T1000 (cell line): ENCODE results near the gene ZMAT3.
"Not testable (repeated sequence)": the region's sequence is repeated elsewhere in the genome, so short reads cannot be mapped to it uniquely, and the experiment has no call there.

Source experiments
- DNase-seq: peaks from one replicate; lab custom pipeline; 2025; ENCODE audit warnings: mixed read lengths; lab: John Stamatoyannopoulos, UW

The ZMAT3 gene, protein sequence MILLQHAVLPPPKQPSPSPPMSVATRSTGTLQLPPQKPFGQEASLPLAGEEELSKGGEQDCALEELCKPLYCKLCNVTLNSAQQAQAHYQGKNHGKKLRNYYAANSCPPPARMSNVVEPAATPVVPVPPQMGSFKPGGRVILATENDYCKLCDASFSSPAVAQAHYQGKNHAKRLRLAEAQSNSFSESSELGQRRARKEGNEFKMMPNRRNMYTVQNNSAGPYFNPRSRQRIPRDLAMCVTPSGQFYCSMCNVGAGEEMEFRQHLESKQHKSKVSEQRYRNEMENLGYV

DNA sequence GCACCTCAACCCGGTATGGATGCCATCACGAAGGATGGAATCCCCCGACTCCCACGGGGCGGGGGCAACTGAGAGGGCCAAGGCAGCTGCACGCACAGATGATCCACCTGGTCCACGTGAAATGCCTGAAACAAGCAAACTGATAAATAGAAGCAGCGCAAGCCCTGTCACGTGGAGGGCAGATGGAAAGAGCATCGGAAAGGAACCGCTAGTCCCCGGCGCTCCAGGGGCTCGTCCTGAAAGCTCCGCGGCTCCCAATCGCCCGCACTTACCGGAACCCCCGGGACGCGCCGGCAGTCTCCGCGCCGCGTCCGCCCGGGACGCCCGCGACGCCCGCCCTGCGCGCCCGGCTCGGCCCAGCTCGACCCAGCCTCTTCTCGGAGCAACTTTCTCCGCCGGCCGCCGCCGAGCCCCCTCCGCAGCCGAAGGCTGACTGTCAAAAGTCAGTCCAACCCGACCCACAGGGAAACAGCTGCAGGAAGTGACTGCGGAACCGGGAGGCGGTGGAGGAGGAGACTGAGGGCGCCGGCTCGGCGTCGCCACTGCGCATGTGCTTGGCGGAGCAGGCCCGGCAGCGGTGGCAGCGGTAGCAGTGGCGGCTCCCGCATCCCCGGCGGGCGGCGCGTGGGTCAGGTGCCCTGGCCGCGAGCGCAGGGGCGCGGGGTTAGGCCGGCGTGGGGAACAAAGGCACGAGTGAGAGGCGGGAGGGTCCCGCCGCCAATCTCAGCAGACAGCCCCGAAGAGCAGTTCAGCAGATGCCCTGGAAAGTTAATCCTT lies at the start of gene ZMAT3:
Gene ZMAT3 (minus strand): TSS at position 487 of the 777 bp plus-strand sequence. CDS start 4,057 bp downstream, outside the sequence.
- DNase-seq = peak; percentile 82

DNA sequence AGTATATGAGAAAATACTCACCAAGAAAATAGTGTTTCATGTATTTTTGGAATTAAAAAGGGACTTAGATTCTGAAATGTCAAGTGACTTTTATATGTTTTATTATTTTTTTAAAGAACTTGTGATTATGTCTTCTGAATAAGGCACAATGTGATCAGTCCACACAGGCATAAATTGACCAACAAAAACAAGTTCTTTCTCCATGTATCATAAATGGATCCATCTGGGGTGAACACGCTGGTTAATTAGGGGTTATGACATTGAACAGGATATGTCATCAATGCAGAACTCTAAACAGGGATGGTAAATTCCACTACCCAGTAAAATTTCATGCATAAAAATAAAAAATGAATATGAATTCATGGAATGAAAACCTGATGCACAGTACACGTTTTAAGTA lies 45.2 kb upstream of the ZMAT3 start:
- no peak for DNase-seq

- not testable (repeated sequence) for DNase-seq
These were observed 43.8 kb upstream of the ZMAT3 start for GRCh38 chr3:179115444-179115843.

GRCh38 chr3:179113903-179114302 lies 42.3 kb upstream of the ZMAT3 start:
- no peak for DNase-seq

GRCh38 chr3:179108086-179108485 lies 36.5 kb upstream of the ZMAT3 start:
- DNase-seq = no peak

- no peak for DNase-seq
These were observed 36.0 kb upstream of the ZMAT3 start for GRCh38 chr3:179107617-179108016.

GRCh38 chr3:179105881-179106280 lies 34.3 kb upstream of the ZMAT3 start:
- no peak for DNase-seq

- no peak for DNase-seq
These were observed 29.0 kb upstream of the ZMAT3 start for GRCh38 chr3:179100652-179101051.

- no peak for DNase-seq
These were observed 26.9 kb upstream of the ZMAT3 start for GRCh38 chr3:179098388-179099077.

- DNase-seq = no peak
These were observed 22.2 kb upstream of the ZMAT3 start for GRCh38 chr3:179093807-179094206.

- no peak for DNase-seq
These were observed 19.5 kb upstream of the ZMAT3 start for GRCh38 chr3:179091113-179091512.

- no peak for DNase-seq
These were observed 16.7 kb upstream of the ZMAT3 start for GRCh38 chr3:179088306-179088705.

GRCh38 chr3:179083977-179084376 lies 12.4 kb upstream of the ZMAT3 start:
- DNase-seq = no peak

- no peak for DNase-seq
These were observed 10.8 kb upstream of the ZMAT3 start for GRCh38 chr3:179082416-179082815.

- DNase-seq = no peak
These were observed 10.3 kb upstream of the ZMAT3 start for GRCh38 chr3:179081885-179082284.

DNA sequence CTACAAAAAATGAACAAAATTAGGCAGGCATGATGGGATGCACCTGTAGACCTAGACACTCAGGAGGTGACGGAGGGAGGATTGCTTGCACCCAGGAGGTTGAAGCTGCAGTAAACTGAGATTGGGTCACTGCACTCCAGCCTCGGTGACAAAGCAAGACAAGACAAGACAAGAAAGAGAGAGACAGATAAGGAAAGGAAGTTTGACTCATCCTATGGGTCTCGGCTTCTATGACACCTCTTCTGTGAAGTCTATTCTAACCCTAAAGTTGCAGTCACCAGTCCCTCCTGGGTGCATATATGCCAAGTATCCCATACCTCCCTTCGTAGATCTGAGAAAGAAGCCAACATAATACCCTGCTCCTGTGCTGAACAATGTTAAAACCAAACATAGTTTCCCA lies 7.9 kb upstream of the ZMAT3 start:
- no peak for DNase-seq

DNA sequence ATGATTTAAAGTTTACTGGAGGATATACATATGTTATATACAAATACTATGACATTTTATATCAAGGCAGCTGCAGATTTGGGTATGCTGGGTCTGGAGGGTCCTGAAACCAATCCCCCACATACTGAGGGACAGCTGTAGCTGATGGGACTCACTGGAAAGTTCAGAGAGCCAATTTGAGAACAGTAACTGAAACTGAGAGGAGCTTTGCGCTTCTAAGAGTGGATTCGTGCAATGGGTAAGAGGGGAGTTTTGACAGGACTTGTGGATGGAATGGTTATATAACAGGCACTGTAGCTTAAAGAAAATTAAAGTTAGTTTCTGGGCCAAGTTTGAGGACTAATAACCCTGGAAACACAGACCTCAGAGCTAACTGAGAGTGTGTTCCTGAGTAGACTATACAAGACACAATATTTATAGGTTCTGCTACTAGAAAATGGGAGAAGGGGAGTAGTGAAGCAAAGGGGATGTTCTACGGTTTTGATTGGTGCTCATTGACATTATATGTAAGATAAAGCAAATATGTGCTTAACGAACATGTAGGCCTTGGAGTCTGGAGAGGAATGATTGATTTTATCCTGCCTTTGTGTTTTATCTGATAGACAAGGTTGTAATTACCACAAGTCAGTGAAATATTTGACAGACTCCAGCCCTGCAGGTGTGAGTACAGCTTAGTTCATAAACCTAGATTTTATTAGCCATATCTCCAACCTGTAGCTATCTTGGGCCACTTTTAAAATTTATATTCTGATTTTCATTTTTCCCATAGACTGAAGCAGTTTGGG lies 4.8 kb upstream of the ZMAT3 start:
- no peak for DNase-seq

DNA sequence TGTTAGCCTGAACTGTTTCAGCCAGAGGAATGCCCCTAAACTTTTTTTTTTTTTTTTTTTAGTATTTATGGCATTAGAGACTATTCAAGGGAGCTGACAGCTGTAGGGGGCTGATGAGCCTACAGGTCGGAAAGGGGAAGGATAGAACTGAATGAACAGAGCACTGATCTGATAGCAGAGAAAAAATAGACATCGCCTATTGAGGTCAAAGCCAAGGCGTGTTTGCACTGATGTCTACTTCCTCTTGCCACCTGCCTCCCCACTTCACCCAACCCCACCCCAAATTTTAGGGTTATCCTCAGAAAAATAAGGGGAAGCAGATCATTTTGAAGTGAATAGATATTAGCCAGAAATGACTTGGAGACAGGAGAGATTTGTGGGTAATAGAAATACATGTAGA lies 3.0 kb upstream of the ZMAT3 start:
- no peak for DNase-seq

- DNase-seq = no peak
These were observed 2.2 kb upstream of the ZMAT3 start for GRCh38 chr3:179073816-179074215.

DNA sequence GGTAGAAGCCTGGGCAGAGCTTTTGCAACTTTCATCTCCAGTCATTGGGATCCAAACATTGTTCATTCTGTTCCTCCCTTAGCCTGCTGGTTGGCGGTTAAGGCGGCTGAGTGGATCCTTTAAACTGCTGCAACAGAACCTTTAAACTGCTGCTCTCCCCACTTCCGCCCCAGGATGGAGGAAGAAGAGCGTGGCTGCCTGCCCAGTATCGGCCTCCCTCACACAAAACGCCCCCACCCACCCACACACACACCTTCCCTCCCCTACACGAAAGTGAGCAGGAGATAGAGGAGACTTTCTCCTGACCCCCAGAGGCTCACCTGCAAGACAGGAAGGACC lies 460 bp upstream of the ZMAT3 start:
- no peak for DNase-seq

- no peak for DNase-seq
These were observed 634 bp downstream of the ZMAT3 start for GRCh38 chr3:179071027-179071322.

GRCh38 chr3:179069762-179070390 lies 1.7 kb downstream of the ZMAT3 start:
- DNase-seq = no peak
